ENCODE data around the gene DLD.
"Not testable (repeated sequence)": the region's sequence is repeated elsewhere in the genome, so short reads cannot be mapped to it uniquely, and the experiment has no call there.

Gene DLD, protein sequence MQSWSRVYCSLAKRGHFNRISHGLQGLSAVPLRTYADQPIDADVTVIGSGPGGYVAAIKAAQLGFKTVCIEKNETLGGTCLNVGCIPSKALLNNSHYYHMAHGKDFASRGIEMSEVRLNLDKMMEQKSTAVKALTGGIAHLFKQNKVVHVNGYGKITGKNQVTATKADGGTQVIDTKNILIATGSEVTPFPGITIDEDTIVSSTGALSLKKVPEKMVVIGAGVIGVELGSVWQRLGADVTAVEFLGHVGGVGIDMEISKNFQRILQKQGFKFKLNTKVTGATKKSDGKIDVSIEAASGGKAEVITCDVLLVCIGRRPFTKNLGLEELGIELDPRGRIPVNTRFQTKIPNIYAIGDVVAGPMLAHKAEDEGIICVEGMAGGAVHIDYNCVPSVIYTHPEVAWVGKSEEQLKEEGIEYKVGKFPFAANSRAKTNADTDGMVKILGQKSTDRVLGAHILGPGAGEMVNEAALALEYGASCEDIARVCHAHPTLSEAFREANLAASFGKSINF

DNA sequence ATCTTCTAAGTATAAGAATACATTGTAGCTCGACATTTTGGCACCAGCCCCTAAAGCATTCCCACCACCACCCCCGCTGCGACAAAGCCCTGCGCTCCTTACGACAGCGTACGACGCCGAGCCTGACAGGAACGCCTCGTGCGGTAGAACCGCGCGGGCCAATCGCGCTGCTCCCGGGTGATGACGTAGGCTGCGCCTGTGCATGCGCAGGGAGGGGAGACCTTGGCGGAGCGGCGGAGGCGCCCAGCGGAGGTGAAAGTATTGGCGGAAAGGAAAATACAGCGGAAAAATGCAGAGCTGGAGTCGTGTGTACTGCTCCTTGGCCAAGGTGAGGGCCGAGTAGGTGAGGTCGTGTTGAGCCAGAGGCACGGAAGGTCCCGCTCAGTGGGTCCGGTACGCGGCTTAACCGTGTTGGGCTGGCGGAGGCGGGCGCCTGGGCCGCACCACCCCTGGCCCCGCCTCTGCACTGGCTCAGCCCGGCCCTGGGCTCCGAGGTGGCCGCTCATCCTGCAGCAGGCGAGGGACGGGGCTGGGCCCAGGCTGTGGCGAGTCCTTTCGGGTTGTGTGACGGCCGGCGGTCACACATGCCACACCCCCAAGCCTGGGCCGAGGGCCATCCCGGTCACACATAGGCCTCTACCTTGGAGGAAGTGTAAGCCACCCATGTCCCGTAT, at the start of gene DLD:
DLD (plus strand) TSS at position 222 of the 674 bp plus-strand sequence; CDS start at position 290, 68 bp downstream.
- Mint-ChIP-seq H3K4me1 (ENCODE audit: low read depth) (peaks cover 13% of the 10 kb centered on the region), H3K27ac (peak within 1 kb of the TSS; percentile 95), H3K27me3 (peaks cover 2% of the 10 kb centered on the region), H3K4me3 (peak within 1 kb of the TSS; percentile 84), H3K36me3 (ENCODE audit: low read depth) (peaks cover 42% of the 10 kb centered on the region), H3K9me3 (no peaks in the 10 kb centered on the region)
- intact Hi-C loops (cut with micrococcal nuclease): loop anchor here (1.0 to 10.0 kb wide), 5 partner anchors 16 to 636 kb away; partner anchors contain the start of genes BCAP29 and PNPLA8

DNA sequence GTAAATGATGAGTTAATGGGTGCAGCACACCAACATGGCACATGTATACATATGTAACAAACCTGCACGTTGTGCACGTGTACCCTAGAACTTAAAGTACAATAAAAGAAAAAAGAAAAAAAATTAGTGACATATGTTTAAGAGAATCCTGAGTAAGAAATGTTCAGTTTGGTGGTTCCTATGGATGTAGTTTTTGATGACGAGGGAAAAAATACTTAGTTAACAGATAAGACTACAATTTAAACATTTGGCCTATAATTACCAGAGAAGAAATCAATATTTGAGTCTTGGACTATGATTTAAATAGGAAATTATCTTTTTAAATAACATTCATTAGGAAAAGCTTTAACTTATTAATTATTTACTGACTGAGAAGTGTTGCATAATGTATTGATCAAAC, 48.8 kb upstream of the DLD start:
- H3K27ac Mint-ChIP-seq: no peak overlapping the region
- H3K4me1 Mint-ChIP-seq (ENCODE audit: low read depth): no peaks in the 10 kb centered on the region
- H3K36me3 Mint-ChIP-seq (ENCODE audit: low read depth): no peaks in the 10 kb centered on the region
- intact Hi-C loops (cut with micrococcal nuclease): no loop called here
- H3K4me3 Mint-ChIP-seq: no peak overlapping the region
- peaks cover 7% of the 10 kb centered on the region for H3K27me3 Mint-ChIP-seq
- H3K9me3 Mint-ChIP-seq: peaks cover 10% of the 10 kb centered on the region

DNA sequence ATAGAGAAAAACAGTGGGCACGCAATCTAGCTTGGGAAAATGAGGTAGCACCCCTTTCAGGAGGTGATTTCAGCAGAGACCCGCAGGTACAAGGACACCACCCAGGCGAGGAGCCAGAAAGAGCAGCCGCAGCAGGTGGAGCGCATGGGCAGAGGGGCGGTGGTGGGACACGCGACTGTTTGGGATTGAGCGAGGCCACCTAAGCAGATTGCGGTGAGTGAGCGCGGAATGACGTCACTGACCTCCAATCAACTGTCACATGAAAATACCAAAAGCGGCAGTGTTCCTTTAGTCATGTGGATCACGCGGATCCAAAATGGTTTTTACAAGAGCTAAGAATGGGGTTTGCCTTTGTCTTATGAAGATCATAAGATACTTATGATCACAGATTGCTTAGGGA, 47.8 kb upstream of the DLD start:
- no peak overlapping the region for H3K27ac Mint-ChIP-seq
- intact Hi-C loops (cut with micrococcal nuclease): no loop called here
- H3K27me3 Mint-ChIP-seq: peaks cover 3% of the 10 kb centered on the region
- no peak overlapping the region for H3K4me3 Mint-ChIP-seq
- no peaks in the 10 kb centered on the region for H3K36me3 Mint-ChIP-seq (ENCODE audit: low read depth)
- peaks cover 10% of the 10 kb centered on the region for H3K9me3 Mint-ChIP-seq
- no peaks in the 10 kb centered on the region for H3K4me1 Mint-ChIP-seq (ENCODE audit: low read depth)

DNA sequence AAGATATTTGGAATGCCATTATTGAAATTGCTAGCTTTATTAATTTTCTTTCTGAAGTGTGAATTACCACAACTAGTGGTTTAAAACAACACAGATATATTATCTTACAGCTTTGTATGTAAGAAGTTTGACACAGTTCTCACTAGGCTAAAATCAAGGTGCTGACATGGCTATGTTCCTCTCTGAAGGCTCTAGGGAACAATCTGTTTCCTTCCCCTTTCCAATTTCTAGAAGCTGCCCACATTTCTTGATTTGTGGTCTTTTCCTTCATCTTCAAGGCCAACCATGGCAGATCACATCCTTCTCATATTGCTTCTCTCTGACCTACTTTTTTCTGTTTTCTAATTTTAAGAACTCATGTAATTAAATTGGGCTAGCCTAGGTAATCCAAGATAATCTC, 44.7 kb upstream of the DLD start:
- H3K36me3 Mint-ChIP-seq (ENCODE audit: low read depth): no peaks in the 10 kb centered on the region
- peaks cover 3% of the 10 kb centered on the region for H3K27me3 Mint-ChIP-seq
- no peak overlapping the region for H3K4me3 Mint-ChIP-seq
- intact Hi-C loops (cut with micrococcal nuclease): no loop called here
- no peaks in the 10 kb centered on the region for H3K4me1 Mint-ChIP-seq (ENCODE audit: low read depth)
- H3K27ac Mint-ChIP-seq: no peak overlapping the region
- no peaks in the 10 kb centered on the region for H3K9me3 Mint-ChIP-seq

DNA sequence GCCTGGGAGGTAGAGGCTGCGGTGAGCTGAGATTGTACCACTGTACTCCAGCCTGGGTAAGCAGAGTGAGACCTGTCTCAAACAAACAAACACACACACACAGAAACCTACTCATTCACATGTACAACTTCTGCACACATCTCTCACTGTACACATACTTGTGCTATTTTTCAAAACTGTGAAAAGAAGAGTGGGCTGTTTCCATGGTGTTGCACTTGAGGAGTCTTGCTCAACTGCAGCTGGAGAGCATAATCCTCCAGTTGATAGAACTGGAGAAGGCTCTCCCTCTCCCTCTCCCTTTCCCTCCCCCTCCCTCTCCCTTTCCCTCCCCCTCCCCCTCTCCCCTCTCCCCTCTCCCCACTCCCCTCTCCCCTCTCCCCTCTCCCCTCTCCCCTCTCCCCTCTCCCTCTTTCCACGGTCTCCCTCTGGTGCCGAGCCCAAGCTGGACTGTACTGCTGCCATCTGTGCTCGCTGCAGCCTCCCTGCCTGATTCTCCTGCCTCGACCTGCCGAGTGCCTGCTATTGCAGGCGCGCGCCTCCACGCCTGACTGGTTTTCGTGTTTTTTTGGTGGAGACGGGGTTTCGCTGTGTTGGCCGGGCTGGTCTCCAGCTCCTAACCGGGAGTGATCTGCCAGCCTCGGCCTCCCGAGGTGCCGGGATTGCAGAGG, 43.7 kb upstream of the DLD start:
- intact Hi-C loops (cut with micrococcal nuclease): no loop called here
- Mint-ChIP-seq H3K27ac (no peak overlapping the region), H3K27me3 (peaks cover 3% of the 10 kb centered on the region), H3K9me3 (no peaks in the 10 kb centered on the region), H3K4me1 (ENCODE audit: low read depth) (no peaks in the 10 kb centered on the region), H3K36me3 (ENCODE audit: low read depth) (no peaks in the 10 kb centered on the region), H3K4me3 (no peak overlapping the region)

DNA sequence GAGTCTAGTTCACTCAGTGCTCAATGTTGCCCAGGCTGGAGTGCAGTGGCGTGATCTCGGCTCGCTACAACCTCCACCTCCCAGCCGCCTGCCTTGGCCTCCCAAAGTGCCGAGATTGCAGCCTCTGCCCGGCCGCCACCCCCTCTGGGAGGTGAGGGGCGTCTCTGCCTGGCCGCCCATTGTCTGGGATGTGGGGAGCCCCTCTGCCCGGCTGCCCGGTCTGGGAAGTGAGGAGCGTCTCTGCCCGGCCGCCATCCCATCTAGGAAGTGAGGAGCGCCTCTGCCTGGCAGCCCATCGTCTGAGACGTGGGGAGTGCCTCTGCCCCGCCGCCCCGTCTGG, 43.2 kb upstream of the DLD start:
- H3K36me3 Mint-ChIP-seq (ENCODE audit: low read depth); H3K4me3 Mint-ChIP-seq; intact Hi-C loops (cut with micrococcal nuclease); H3K27ac Mint-ChIP-seq; H3K9me3 Mint-ChIP-seq; H3K4me1 Mint-ChIP-seq (ENCODE audit: low read depth); H3K27me3 Mint-ChIP-seq: not testable (repeated sequence)

DNA sequence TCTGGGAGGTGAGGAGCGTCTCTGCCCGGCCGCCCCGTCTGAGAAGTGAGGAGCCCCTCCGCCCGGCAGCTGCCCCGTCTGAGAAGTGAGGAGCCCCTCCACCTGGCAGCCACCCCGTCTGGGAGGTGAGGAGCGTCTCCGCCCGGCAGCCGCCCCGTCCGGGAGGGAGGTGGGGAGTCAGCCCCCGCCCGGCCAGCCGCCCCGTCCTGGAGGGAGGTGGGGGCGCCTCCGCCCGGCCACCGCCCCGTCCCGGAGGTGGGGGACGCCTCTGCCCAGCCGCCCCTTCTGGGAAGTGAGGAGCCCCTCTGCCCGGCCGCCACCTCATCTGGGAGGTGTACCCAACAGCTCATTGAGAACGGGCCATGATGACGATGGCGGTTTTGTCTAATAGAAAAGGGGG, 42.8 kb upstream of the DLD start:
- H3K36me3 Mint-ChIP-seq (ENCODE audit: low read depth); intact Hi-C loops (cut with micrococcal nuclease); H3K4me3 Mint-ChIP-seq; H3K9me3 Mint-ChIP-seq; H3K4me1 Mint-ChIP-seq (ENCODE audit: low read depth); H3K27ac Mint-ChIP-seq; H3K27me3 Mint-ChIP-seq: not testable (repeated sequence)

DNA sequence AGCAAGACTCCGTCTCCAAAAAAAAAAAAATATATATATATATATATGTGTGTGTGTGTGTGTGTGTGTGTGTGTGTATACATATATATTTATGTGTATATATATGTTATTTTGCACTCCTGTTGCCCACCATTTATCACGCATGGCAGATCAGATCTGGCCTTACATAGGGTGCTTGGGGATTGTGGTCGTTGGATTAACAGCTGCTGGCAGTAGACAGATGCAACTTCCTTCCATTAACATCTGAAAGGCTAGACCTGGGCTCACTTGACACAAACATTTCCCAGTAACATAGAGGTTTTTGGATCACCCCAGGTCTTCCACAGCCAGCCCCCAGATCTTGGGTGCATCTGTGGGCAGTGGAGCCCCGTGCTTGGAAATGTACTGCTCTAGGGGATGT, 40.8 kb upstream of the DLD start:
- intact Hi-C loops (cut with micrococcal nuclease): no loop called here

DNA sequence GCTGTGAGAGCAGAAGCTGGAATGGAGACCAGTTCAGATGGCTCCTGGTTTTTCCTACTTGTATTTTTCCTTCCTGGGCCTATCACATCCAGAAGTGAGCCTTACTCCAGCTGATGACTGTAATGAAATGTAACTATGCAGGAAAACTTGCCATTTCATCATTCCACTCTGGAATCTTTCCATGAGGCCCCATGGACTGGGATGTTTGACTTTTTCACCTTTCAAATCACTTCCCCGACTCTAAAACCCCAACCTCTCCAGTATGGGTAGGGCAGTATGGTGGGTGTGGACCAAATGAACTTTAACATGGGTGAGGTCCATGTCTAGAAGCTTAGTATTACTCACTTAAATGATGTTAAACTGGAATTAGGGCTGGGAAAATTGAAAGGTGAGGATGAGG, 40.3 kb upstream of the DLD start:
- intact Hi-C loops (cut with micrococcal nuclease): no loop called here
- no peaks in the 10 kb centered on the region for H3K9me3 Mint-ChIP-seq
- no peak overlapping the region for H3K4me3 Mint-ChIP-seq
- H3K4me1 Mint-ChIP-seq (ENCODE audit: low read depth): no peaks in the 10 kb centered on the region
- H3K36me3 Mint-ChIP-seq (ENCODE audit: low read depth): no peaks in the 10 kb centered on the region
- H3K27ac Mint-ChIP-seq: no peak overlapping the region
- H3K27me3 Mint-ChIP-seq: peaks cover 3% of the 10 kb centered on the region

More for the DNA sequence above, 40.8 kb upstream of the DLD start:
- Mint-ChIP-seq H3K4me1 (ENCODE audit: low read depth) (no peaks in the 10 kb centered on the region), H3K9me3 (no peaks in the 10 kb centered on the region), H3K36me3 (ENCODE audit: low read depth) (no peaks in the 10 kb centered on the region), H3K27ac (no peak overlapping the region), H3K27me3 (peaks cover 3% of the 10 kb centered on the region), H3K4me3 (no peak overlapping the region)

DNA sequence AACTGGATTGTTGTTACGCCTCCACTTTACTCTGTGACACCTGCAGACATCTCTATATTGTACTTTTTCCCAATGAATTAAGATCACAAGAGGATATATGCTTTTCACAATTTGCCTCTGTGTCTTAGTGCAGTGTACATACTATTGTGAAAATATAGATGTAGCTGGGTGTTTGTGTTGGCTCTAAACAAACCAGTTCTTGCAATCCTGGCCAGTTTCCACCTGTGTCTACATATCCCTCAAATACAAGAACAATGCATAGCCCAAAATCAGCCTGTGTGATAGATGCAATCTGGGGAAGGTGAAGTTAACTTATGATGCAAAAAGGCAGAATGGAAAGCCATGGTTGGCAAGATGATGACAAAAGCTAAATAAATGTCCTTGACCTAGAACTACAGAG, 36.5 kb upstream of the DLD start:
- no peak overlapping the region for H3K4me3 Mint-ChIP-seq
- H3K36me3 Mint-ChIP-seq (ENCODE audit: low read depth): no peaks in the 10 kb centered on the region
- H3K4me1 Mint-ChIP-seq (ENCODE audit: low read depth): no peaks in the 10 kb centered on the region
- intact Hi-C loops (cut with micrococcal nuclease): no loop called here
- H3K27me3 Mint-ChIP-seq: no peaks in the 10 kb centered on the region
- no peak overlapping the region for H3K27ac Mint-ChIP-seq
- H3K9me3 Mint-ChIP-seq: no peaks in the 10 kb centered on the region

DNA sequence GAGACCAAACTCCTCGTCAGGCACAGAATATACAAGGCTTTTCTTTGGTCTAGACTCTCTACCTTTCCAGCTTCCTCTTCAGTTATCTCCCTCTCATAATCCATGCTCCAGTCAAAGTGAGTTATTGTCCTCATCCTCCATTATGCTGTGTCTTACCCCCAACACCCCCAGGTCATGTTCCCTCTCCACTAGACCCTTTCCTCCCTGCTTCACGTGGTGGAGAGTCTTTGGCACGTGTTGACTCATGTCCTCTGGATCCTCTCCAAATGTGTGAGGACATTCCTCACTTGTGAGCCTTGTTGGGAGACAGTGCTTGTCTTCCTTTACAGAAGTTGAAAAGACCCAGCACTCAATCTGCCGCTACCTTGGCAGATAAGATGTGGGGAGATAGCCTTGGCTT, 36.0 kb upstream of the DLD start:
- no peak overlapping the region for H3K27ac Mint-ChIP-seq
- intact Hi-C loops (cut with micrococcal nuclease): no loop called here

DNA sequence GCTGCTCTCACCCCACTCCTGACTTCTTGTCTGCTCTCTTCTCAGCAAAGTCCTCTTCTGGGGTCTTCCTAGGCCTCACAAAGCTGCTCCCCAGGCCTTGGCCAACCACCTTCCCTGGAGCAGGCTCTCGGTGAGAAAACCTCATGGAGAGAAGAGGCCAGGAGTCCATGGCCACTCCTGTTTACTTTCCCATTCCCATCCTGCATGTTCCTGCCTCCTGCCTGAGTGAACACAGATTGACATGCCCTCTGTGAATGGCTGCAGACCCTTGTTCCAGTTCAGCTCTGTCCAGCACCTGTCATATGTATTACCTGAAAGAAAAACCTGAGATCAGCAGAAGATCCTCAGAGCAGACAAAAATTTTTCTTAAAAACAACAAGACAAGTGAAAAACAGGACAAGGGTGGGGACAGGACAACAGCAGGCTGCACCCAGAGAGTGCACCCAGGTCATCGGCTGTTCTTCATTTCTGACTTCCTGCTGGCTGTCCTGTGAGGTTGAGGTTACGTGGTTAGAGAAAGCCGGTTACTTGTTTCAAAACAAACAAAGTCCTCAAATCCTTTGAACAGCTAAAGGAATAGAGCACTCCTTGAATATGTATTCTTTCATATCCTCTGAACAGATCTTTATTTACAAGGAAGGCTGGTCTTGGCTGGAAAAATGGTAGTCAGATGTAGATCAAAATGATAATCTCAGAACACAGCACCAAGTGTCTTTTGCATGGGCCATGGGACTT, 34.0 kb upstream of the DLD start:
- no peak overlapping the region for H3K4me3 Mint-ChIP-seq
- intact Hi-C loops (cut with micrococcal nuclease): no loop called here
- H3K27ac Mint-ChIP-seq: no peak overlapping the region
- no peaks in the 10 kb centered on the region for H3K4me1 Mint-ChIP-seq (ENCODE audit: low read depth)
- H3K9me3 Mint-ChIP-seq: no peaks in the 10 kb centered on the region
- no peaks in the 10 kb centered on the region for H3K36me3 Mint-ChIP-seq (ENCODE audit: low read depth)
- no peaks in the 10 kb centered on the region for H3K27me3 Mint-ChIP-seq

More for the DNA sequence above, 36.0 kb upstream of the DLD start:
- no peak overlapping the region for H3K4me3 Mint-ChIP-seq
- no peaks in the 10 kb centered on the region for H3K9me3 Mint-ChIP-seq
- H3K4me1 Mint-ChIP-seq (ENCODE audit: low read depth): no peaks in the 10 kb centered on the region
- H3K27me3 Mint-ChIP-seq: no peaks in the 10 kb centered on the region
- no peaks in the 10 kb centered on the region for H3K36me3 Mint-ChIP-seq (ENCODE audit: low read depth)

DNA sequence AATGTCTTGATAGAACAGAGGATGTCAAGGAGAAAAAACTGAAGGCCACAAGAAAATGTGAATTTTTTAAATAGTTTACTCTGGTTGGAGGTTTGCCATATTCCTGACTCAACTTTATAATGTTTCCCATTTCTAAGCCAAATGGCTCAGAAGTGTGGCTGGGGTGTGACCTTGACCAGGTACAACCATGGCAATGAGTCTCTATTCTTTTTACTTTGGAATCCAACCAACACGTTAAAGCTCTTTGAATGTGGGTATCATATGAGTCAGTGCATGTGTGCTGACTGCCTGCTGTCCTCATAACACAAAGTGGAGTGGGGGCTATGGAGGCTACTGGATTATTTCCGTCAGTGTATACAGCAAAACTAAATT, 33.5 kb upstream of the DLD start:
- H3K36me3 Mint-ChIP-seq (ENCODE audit: low read depth): no peaks in the 10 kb centered on the region
- H3K27ac Mint-ChIP-seq: no peak overlapping the region
- intact Hi-C loops (cut with micrococcal nuclease): no loop called here
- no peaks in the 10 kb centered on the region for H3K9me3 Mint-ChIP-seq
- no peak overlapping the region for H3K4me3 Mint-ChIP-seq
- no peaks in the 10 kb centered on the region for H3K4me1 Mint-ChIP-seq (ENCODE audit: low read depth)
- H3K27me3 Mint-ChIP-seq: no peaks in the 10 kb centered on the region

DNA sequence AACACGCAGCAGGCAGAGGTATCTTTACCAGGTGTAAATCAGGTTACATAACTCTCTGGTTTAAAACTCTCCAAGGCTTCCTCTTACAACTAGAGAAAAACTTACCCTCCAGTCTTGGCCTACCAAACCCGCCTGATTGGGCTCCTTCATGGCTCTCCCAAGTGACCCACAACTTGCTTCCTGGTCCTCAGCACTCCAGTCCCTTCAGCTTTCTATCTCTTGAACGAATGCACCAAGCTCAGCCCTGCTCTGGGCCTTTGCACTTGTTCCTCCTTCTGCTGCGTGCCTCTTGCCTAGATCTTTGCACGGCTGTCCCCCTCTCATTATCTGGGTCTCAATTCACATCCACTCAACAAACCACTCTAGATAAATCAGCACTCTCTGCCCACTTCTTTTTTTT, 32.7 kb upstream of the DLD start:
- intact Hi-C loops (cut with micrococcal nuclease): no loop called here
- H3K9me3 Mint-ChIP-seq: no peaks in the 10 kb centered on the region
- no peaks in the 10 kb centered on the region for H3K36me3 Mint-ChIP-seq (ENCODE audit: low read depth)
- no peak overlapping the region for H3K27ac Mint-ChIP-seq
- H3K4me1 Mint-ChIP-seq (ENCODE audit: low read depth): no peaks in the 10 kb centered on the region
- H3K4me3 Mint-ChIP-seq: no peak overlapping the region
- no peaks in the 10 kb centered on the region for H3K27me3 Mint-ChIP-seq

Data from dendritic cell treated with granulocyte-macrophage colony-stimulating factor and Interleukin-4, amounts not matched to agents 40 ng/mL and 50 ng/mL, for 4 days (primary cell).